Loucy (cell line): ENCODE results near the gene SLC25A33.

Experiments used
- CTCF ChIP-seq: fragments of 200-600 bp; sonication (generic); conservative IDR thresholded peaks from 2 replicates; pipeline ENCODE4 v1.5.1; 2014; ENCODE audit warnings: mild to moderate bottlenecking, antibody characterized with exemption, low read length
- EZH2phosphoT487 ChIP-seq: fragments of 200-600 bp; IDR thresholded peaks from 2 replicates; pipeline ENCODE4 v1.6.1; 2018; ENCODE audit warnings: antibody characterized with exemption, mild to moderate bottlenecking, moderate library complexity, borderline replicate concordance

- TF ChIP-seq CTCF (no peak), EZH2phosphoT487 (no peak)
These were observed 74.5 kb downstream of the SLC25A33 start for GRCh38 chr1:9613625-9614299.
